Activated CD4-positive, alpha-beta T cell treated with anti-CD3 and anti-CD28 coated beads for 36 hours (primary cell): ENCODE data around the gene TLL2. TPM values are rescaled to one million over a fixed set of nuclear protein-coding genes. Genes with fewer than 3 reads are reported as not detected.

Experiments used
- ATAC-seq: fragments of 200-7000 bp; cut with Tn5 transposase; one replicate; pipeline ENCODE4 v1.10.0; 2021; ENCODE audit warnings: mild to moderate bottlenecking, moderate library complexity
- CTCF ChIA-PET: fragments of 350-600 bp; sonication (Branson Sonifier 250); formaldehyde crosslinking; loops from one replicate; lab custom pipeline; 2021; ENCODE audit warnings: antibody characterized with exemption; lab: Charles Lee
- POLR2A ChIA-PET: fragments of 350-600 bp; sonication (Branson Sonifier 250); formaldehyde crosslinking; loops from one replicate; lab custom pipeline; 2021; ENCODE audit warnings: antibody characterized with exemption, inconsistent platforms; lab: Charles Lee
- DNase-seq: peaks from one replicate; pipeline ENCODE4 v3.0.0-alpha.2; 2020
- H3K27ac Mint-ChIP-seq: one replicate; pipeline ENCODE4 v1.8.0; 2021; ENCODE audit warnings: mixed read lengths
- H3K27me3 Mint-ChIP-seq: one replicate; pipeline ENCODE4 v1.8.0; 2021; ENCODE audit warnings: mixed read lengths
- H3K36me3 Mint-ChIP-seq: one replicate; pipeline ENCODE4 v1.8.0; 2021; ENCODE audit warnings: low read depth, mixed read lengths
- H3K4me1 Mint-ChIP-seq: one replicate; pipeline ENCODE4 v1.8.0; 2021; ENCODE audit warnings: mixed read lengths
- H3K4me3 Mint-ChIP-seq: one replicate; pipeline ENCODE4 v1.8.0; 2021; ENCODE audit warnings: mild to moderate bottlenecking, moderate library complexity, mixed read lengths
- H3K9me3 Mint-ChIP-seq: one replicate; pipeline ENCODE4 v1.8.0; 2021; ENCODE audit warnings: low read depth, mixed read lengths
- intact Hi-C, 2 experiments: fragments of 100-400 bp; cut with DNase I in 1 of 2; cut with micrococcal nuclease in 1 of 2; formaldehyde crosslinking; loops; one replicate each; pipeline versions ENCODE4 v1.14.2 to v1.15.1; 2022 to 2024; cut with DNase I, micrococcal nuclease
- total RNA-seq, 2 experiments: library from RNA; stranded (reverse); gene quantifications; one replicate each; pipeline ENCODE4 v1.2.3, GENCODE V29; 2021

TLL2 gene
- total RNA-seq, 2 experiments from 2014 or later: 0.02 TPM; not detected in 1

- CTCF ChIA-PET: interaction anchor here (1.6 kb wide), 1 partner anchor 82 kb away, joined by 7 read pairs; no protein-coding TSS in a partner anchor
- H3K27ac Mint-ChIP-seq: no peak overlapping the region
Measured at GRCh38 chr10:96457341-96457740, 56.4 kb downstream of the TLL2 start.

GRCh38 chr10:96456296-96456840, 57.4 kb downstream of the TLL2 start:
- DNase-seq (no peak), ATAC-seq (no peak)
- H3K4me1 Mint-ChIP-seq: no peaks in the 10 kb centered on the region
- no peak overlapping the region for H3K4me3 Mint-ChIP-seq
- H3K36me3 Mint-ChIP-seq: no peaks in the 10 kb centered on the region
- H3K9me3 Mint-ChIP-seq: peaks cover 7% of the 10 kb centered on the region
- H3K27ac Mint-ChIP-seq: no peak overlapping the region
- POLR2A ChIA-PET: no interaction called here
- CTCF ChIA-PET: interaction anchor here (1.2 to 1.6 kb wide), 2 partner anchors 11 to 82 kb away, joined by 3 to 7 read pairs; no protein-coding TSS in a partner anchor
- intact Hi-C loops: no loop called here
- no peaks in the 10 kb centered on the region for H3K27me3 Mint-ChIP-seq

More at GRCh38 chr10:96457341-96457740, 56.4 kb downstream of the TLL2 start:
- DNase-seq: no peak
- intact Hi-C loops: no loop called here
- Mint-ChIP-seq H3K27me3 (no peaks in the 10 kb centered on the region), H3K4me1 (no peaks in the 10 kb centered on the region), H3K36me3 (no peaks in the 10 kb centered on the region), H3K9me3 (peaks cover 7% of the 10 kb centered on the region), H3K4me3 (no peak overlapping the region)
- no peak for ATAC-seq
- POLR2A ChIA-PET: no interaction called here

GRCh38 chr10:96453856-96454583, 59.7 kb downstream of the TLL2 start:
- no peaks in the 10 kb centered on the region for H3K36me3 Mint-ChIP-seq
- H3K9me3 Mint-ChIP-seq: no peaks in the 10 kb centered on the region
- POLR2A ChIA-PET: no interaction called here
- H3K4me1 Mint-ChIP-seq: no peaks in the 10 kb centered on the region
- peaks cover 2% of the 10 kb centered on the region for H3K27me3 Mint-ChIP-seq
- no peak overlapping the region for H3K4me3 Mint-ChIP-seq
- no peak for DNase-seq
- H3K27ac Mint-ChIP-seq: no peak overlapping the region
- intact Hi-C loops: no loop called here
- CTCF ChIA-PET: interaction anchor here (0.6 kb wide), 1 partner anchor 15 kb away, joined by 3 read pairs; no protein-coding TSS in a partner anchor
- no peak for ATAC-seq

- CTCF ChIA-PET: no interaction called here
- intact Hi-C loops: no loop called here
- Mint-ChIP-seq H3K27ac (no peak overlapping the region), H3K36me3 (no peaks in the 10 kb centered on the region), H3K27me3 (peaks cover 4% of the 10 kb centered on the region), H3K9me3 (no peaks in the 10 kb centered on the region), H3K4me1 (no peaks in the 10 kb centered on the region), H3K4me3 (no peak overlapping the region)
- DNase-seq (no peak), ATAC-seq (no peak)
- POLR2A ChIA-PET: no interaction called here
Measured at GRCh38 chr10:96452494-96453153, 61.1 kb downstream of the TLL2 start.

- no peak for ATAC-seq
- H3K4me3 Mint-ChIP-seq: no peak overlapping the region
- CTCF ChIA-PET: interaction anchor here (0.6 to 1.0 kb wide), 3 partner anchors 15 to 1937 kb away, joined by 3 to 4 read pairs (median 3); no protein-coding TSS in a partner anchor
Measured at GRCh38 chr10:96450529-96451207, 63.1 kb downstream of the TLL2 start.

GRCh38 chr10:96448558-96448957, 65.2 kb downstream of the TLL2 start:
- intact Hi-C loops: no loop called here
- no peak for ATAC-seq
- no peak for DNase-seq
- Mint-ChIP-seq H3K9me3 (no peaks in the 10 kb centered on the region), H3K4me3 (no peak overlapping the region), H3K27me3 (peaks cover 8% of the 10 kb centered on the region), H3K27ac (no peak overlapping the region), H3K36me3 (no peaks in the 10 kb centered on the region), H3K4me1 (no peaks in the 10 kb centered on the region)
- CTCF ChIA-PET: no interaction called here
- POLR2A ChIA-PET: interaction anchor here (0.8 kb wide), 1 partner anchor 722 kb away, joined by 7 read pairs; no protein-coding TSS in a partner anchor

More at GRCh38 chr10:96450529-96451207, 63.1 kb downstream of the TLL2 start:
- H3K9me3 Mint-ChIP-seq: no peaks in the 10 kb centered on the region
- no peak for DNase-seq
- no peaks in the 10 kb centered on the region for H3K36me3 Mint-ChIP-seq
- intact Hi-C loops: no loop called here
- H3K4me1 Mint-ChIP-seq: no peaks in the 10 kb centered on the region
- no peak overlapping the region for H3K27ac Mint-ChIP-seq
- peaks cover 4% of the 10 kb centered on the region for H3K27me3 Mint-ChIP-seq
- POLR2A ChIA-PET: no interaction called here

GRCh38 chr10:96448021-96448457, 65.7 kb downstream of the TLL2 start:
- intact Hi-C loops: no loop called here
- Mint-ChIP-seq H3K4me3 (no peak overlapping the region), H3K36me3 (no peaks in the 10 kb centered on the region), H3K4me1 (no peaks in the 10 kb centered on the region), H3K27me3 (peaks cover 8% of the 10 kb centered on the region), H3K27ac (no peak overlapping the region), H3K9me3 (no peaks in the 10 kb centered on the region)
- ATAC-seq: no peak
- no peak for DNase-seq
- CTCF ChIA-PET: interaction anchor here (0.6 kb wide), 1 partner anchor 748 kb away, joined by 3 read pairs; no protein-coding TSS in a partner anchor
- POLR2A ChIA-PET: interaction anchor here (0.8 kb wide), 1 partner anchor 723 kb away, joined by 7 read pairs; no protein-coding TSS in a partner anchor

GRCh38 chr10:96446966-96447596, 66.6 kb downstream of the TLL2 start:
- no peak overlapping the region for H3K27ac Mint-ChIP-seq
- POLR2A ChIA-PET: no interaction called here
- H3K4me1 Mint-ChIP-seq: no peaks in the 10 kb centered on the region
- intact Hi-C loops: no loop called here
- DNase-seq: no peak
- no peak overlapping the region for H3K4me3 Mint-ChIP-seq
- CTCF ChIA-PET: no interaction called here
- ATAC-seq: no peak
- H3K9me3 Mint-ChIP-seq: no peaks in the 10 kb centered on the region
- no peaks in the 10 kb centered on the region for H3K36me3 Mint-ChIP-seq
- H3K27me3 Mint-ChIP-seq: peaks cover 8% of the 10 kb centered on the region

GRCh38 chr10:96441987-96442643, 71.6 kb downstream of the TLL2 start:
- H3K9me3 Mint-ChIP-seq: no peaks in the 10 kb centered on the region
- no peak overlapping the region for H3K4me3 Mint-ChIP-seq
- H3K27ac Mint-ChIP-seq: no peak overlapping the region
- ChIA-PET POLR2A (no interaction called here), CTCF (interaction anchor here (0.8 kb wide), 1 partner anchor 17 kb away, joined by 3 read pairs; no protein-coding TSS in a partner anchor)
- intact Hi-C loops: no loop called here
- H3K36me3 Mint-ChIP-seq: no peaks in the 10 kb centered on the region
- H3K4me1 Mint-ChIP-seq: no peaks in the 10 kb centered on the region
- H3K27me3 Mint-ChIP-seq: peaks cover 9% of the 10 kb centered on the region
- ATAC-seq (no peak), DNase-seq (no peak)

- Mint-ChIP-seq H3K9me3 (no peaks in the 10 kb centered on the region), H3K27me3 (peaks cover 9% of the 10 kb centered on the region), H3K36me3 (no peaks in the 10 kb centered on the region), H3K4me1 (no peaks in the 10 kb centered on the region), H3K4me3 (no peak overlapping the region), H3K27ac (no peak overlapping the region)
- ATAC-seq (no peak), DNase-seq (no peak)
- intact Hi-C loops: no loop called here
- ChIA-PET CTCF (interaction anchor here (0.8 to 1.2 kb wide), 3 partner anchors 18 to 28 kb away, joined by 3 read pairs; no protein-coding TSS in a partner anchor), POLR2A (no interaction called here)
Measured at GRCh38 chr10:96441322-96441885, 72.3 kb downstream of the TLL2 start.
